AG10803 (cell line): ENCODE measurements around the gene FGD4.
"Not testable (repeated sequence)": the region's sequence is repeated elsewhere in the genome, so short reads cannot be mapped to it uniquely, and the experiment has no call there.

Experiments used
- DNase-seq: peaks from one replicate; pipeline ENCODE4 v3.0.0; 2010; ENCODE audit warnings: low read depth
- H3K4me3 ChIP-seq: 2 replicates; pipeline ENCODE4 v1.5.1; 2011; ENCODE audit warnings: mild to moderate bottlenecking, low read length, control low read depth
- CTCF ChIP-seq: conservative IDR thresholded peaks from 2 replicates; pipeline ENCODE4 v1.5.1; 2011; ENCODE audit warnings: mild to moderate bottlenecking, low read length, control low read depth, inconsistent platforms

Gene FGD4

GRCh38 chr12:32559434-32559833 lies 160.1 kb downstream of the FGD4 start:
- no peak overlapping the region; the same call in 1 of the 2 replicates for H3K4me3 ChIP-seq
- DNase-seq: peak; percentile 30
- TF ChIP-seq CTCF: no peak

- H3K4me3 ChIP-seq: no peak overlapping the region
- no peak for TF ChIP-seq CTCF
- DNase-seq: no peak
Observed at GRCh38 chr12:32560520-32560919, 161.2 kb downstream of the FGD4 start.

GRCh38 chr12:32561931-32562341 lies 162.6 kb downstream of the FGD4 start:
- no peak for DNase-seq
- no peak overlapping the region for H3K4me3 ChIP-seq
- TF ChIP-seq CTCF: no peak

GRCh38 chr12:32562413-32562812 lies 163.1 kb downstream of the FGD4 start:
- H3K4me3 ChIP-seq, DNase-seq: not testable (repeated sequence)

GRCh38 chr12:32566663-32567295 lies 167.4 kb downstream of the FGD4 start:
- no peak for DNase-seq
- no peak for TF ChIP-seq CTCF
- no peak overlapping the region for H3K4me3 ChIP-seq

- TF ChIP-seq CTCF: no peak
- DNase-seq: no peak
- no peak overlapping the region for H3K4me3 ChIP-seq
Observed at GRCh38 chr12:32567296-32567674, 167.9 kb downstream of the FGD4 start.

GRCh38 chr12:32568228-32568627 lies 168.9 kb downstream of the FGD4 start:
- no peak overlapping the region for H3K4me3 ChIP-seq
- peak; percentile 95 for DNase-seq
- TF ChIP-seq CTCF: no peak

GRCh38 chr12:32569259-32569658 lies 169.9 kb downstream of the FGD4 start:
- no peak for DNase-seq
- TF ChIP-seq CTCF: no peak
- H3K4me3 ChIP-seq: no peak overlapping the region
